CD14-positive monocyte (primary cell): ENCODE measurements around the gene DKKL1. TPM values are rescaled to one million over a fixed set of nuclear protein-coding genes. Genes with fewer than 3 reads are reported as not detected.

Experiments used
- DNase-seq, 3 donors: peaks; one replicate each; pipeline ENCODE4 v3.0.0-alpha.2; 2011 to 2022
- H2AFZ ChIP-seq: 2 replicates; pipeline ENCODE4 v1.6.0; 2012; ENCODE audit warnings: mild to moderate bottlenecking, low read depth, low read length, inconsistent platforms; ENCODE audit not compliant: insufficient read depth, poor library complexity, severe bottlenecking
- H3K27ac ChIP-seq, 2 donors: 1 replicate in 1 of 2; 2 replicates in 1 of 2; pipeline ENCODE4 v1.5.1; 2012 to 2013; ENCODE audit warnings: low read length in 2 of 2, control low read depth in 1 of 2, inconsistent platforms in 1 of 2, low read depth in 1 of 2, mild to moderate bottlenecking in 1 of 2
- H3K27me3 ChIP-seq, 2 donors: one replicate each; pipeline versions ENCODE4 v1.6.0 to v1.6.1; 2011 to 2013; ENCODE audit warnings: low read length in 2 of 2; ENCODE audit not compliant: control insufficient read depth in 2 of 2, insufficient read depth in 2 of 2
- H3K36me3 ChIP-seq, 2 donors: replicated peaks in 1 of 2; 1 replicate in 1 of 2; 2 replicates in 1 of 2; pipeline versions ENCODE4 v1.5.1 to v1.6.1; 2012 to 2013; ENCODE audit warnings: low read length in 2 of 2, control low read depth in 1 of 2, inconsistent platforms in 1 of 2, mild to moderate bottlenecking in 1 of 2; ENCODE audit not compliant: insufficient read depth in 2 of 2, control insufficient read depth in 1 of 2
- H3K4me1 ChIP-seq, 2 donors: 1 replicate in 1 of 2; 2 replicates in 1 of 2; pipeline versions ENCODE4 v1.5.1 to v1.6.1; 2012 to 2013; ENCODE audit warnings: low read length in 2 of 2, control low read depth in 1 of 2, inconsistent platforms in 1 of 2, mild to moderate bottlenecking in 1 of 2, moderate library complexity in 1 of 2; ENCODE audit not compliant: insufficient read depth in 2 of 2, control insufficient read depth in 1 of 2
- H3K4me2 ChIP-seq: replicated peaks from 2 replicates; pipeline ENCODE3; 2012; ENCODE audit warnings: low read length, moderate library complexity, mild to moderate bottlenecking; ENCODE audit not compliant: poor library complexity, severe bottlenecking; ENCODE audit errors: extremely low read depth
- H3K4me3 ChIP-seq, 3 experiments: fragments of 200-600 bp in 1 of 3; sonication (generic) in 1 of 3; replicated peaks in 1 of 3; 1 replicate in 2 of 3; 2 replicates in 1 of 3; pipeline ENCODE4 v1.5.1; 2011 to 2013; ENCODE audit warnings: low read length in 3 of 3, mild to moderate bottlenecking in 3 of 3, control low read depth in 2 of 3, low read depth in 2 of 3, inconsistent platforms in 1 of 3, moderate library complexity in 1 of 3
- H3K79me2 ChIP-seq: 2 replicates; pipeline ENCODE4 v1.6.0; 2012; ENCODE audit warnings: mild to moderate bottlenecking, control low read depth, inconsistent platforms, low read length, moderate library complexity; ENCODE audit not compliant: insufficient read depth
- H3K9ac ChIP-seq: 2 replicates; pipeline ENCODE4 v1.6.0; 2017; ENCODE audit warnings: low read length, mild to moderate bottlenecking; ENCODE audit not compliant: insufficient read depth, poor library complexity, severe bottlenecking
- H3K9me3 ChIP-seq, 2 donors: replicated peaks in 1 of 2; 1 replicate in 1 of 2; 2 replicates in 1 of 2; pipeline versions ENCODE4 v1.5.1 to v1.6.1; 2012 to 2013; ENCODE audit warnings: low read length in 2 of 2, control low read depth in 1 of 2; ENCODE audit not compliant: control insufficient read depth in 1 of 2, insufficient read depth in 1 of 2
- H4K20me1 ChIP-seq: 2 replicates; pipeline ENCODE4 v1.6.0; 2012; ENCODE audit warnings: mild to moderate bottlenecking, low read length, control low read depth, moderate library complexity; ENCODE audit not compliant: insufficient read depth
- H3K27ac Mint-ChIP-seq, 7 donors: one replicate each; pipeline ENCODE4 v1.8.0; 2020; ENCODE audit warnings: mild to moderate bottlenecking in 7 of 7, mixed read lengths in 7 of 7, moderate library complexity in 6 of 7, inconsistent platforms in 2 of 7
- H3K27me3 Mint-ChIP-seq, 3 donors: one replicate each; pipeline ENCODE4 v1.8.0; 2021 to 2022; ENCODE audit warnings: low read depth in 3 of 3, mild to moderate bottlenecking in 3 of 3, mixed read lengths in 3 of 3, moderate library complexity in 3 of 3, inconsistent platforms in 1 of 3
- H3K36me3 Mint-ChIP-seq, 2 donors: one replicate each; pipeline ENCODE4 v1.8.0; 2020; ENCODE audit warnings: mixed read lengths in 2 of 2, inconsistent platforms in 1 of 2, mild to moderate bottlenecking in 1 of 2
- H3K4me1 Mint-ChIP-seq: one replicate; pipeline ENCODE4 v1.8.0; 2020; ENCODE audit warnings: mild to moderate bottlenecking, mixed read lengths
- H3K4me3 Mint-ChIP-seq, 2 donors: one replicate each; pipeline ENCODE4 v1.8.0; 2020; ENCODE audit warnings: mild to moderate bottlenecking in 2 of 2, mixed read lengths in 2 of 2, moderate library complexity in 1 of 2
- H3K9me3 Mint-ChIP-seq, 7 donors: one replicate each; pipeline ENCODE4 v1.8.0; 2020 to 2022; ENCODE audit warnings: mixed read lengths in 7 of 7, mild to moderate bottlenecking in 6 of 7, moderate library complexity in 6 of 7, inconsistent platforms in 2 of 7
- CTCF ChIP-seq: fragments of 200-600 bp; IDR thresholded peaks from one replicate; pipeline ENCODE4 v1.8.0; 2022; ENCODE audit warnings: antibody characterized with exemption, mild to moderate bottlenecking
- WGBS: methylation state at CpG from one replicate; pipeline ENCODE4 v1.1.5; 2013; ENCODE audit warnings: missing lambda C conversion rate; ENCODE audit not compliant: insufficient coverage; 5-methylcytosine and 5-hydroxymethylcytosine counted together
- intact Hi-C, 2 donors: fragments of 100-400 bp; cut with micrococcal nuclease; formaldehyde crosslinking; loops; one replicate each; pipeline versions ENCODE4 v1.15.0 to v1.15.1; 2023
- polyA plus RNA-seq, 3 donors: library from polyadenylated mRNA; depleted of rRNA in 1 of 3; unstranded in 2 of 3; stranded (reverse) in 1 of 3; fragments of 300-500 nt in 2 of 3; fragments of >200 nt in 1 of 3; fragmentation: Illumina TruSeq in 2 of 3; gene quantifications; 1 replicate in 2 of 3; 2 replicates in 1 of 3; pipeline ENCODE4 v1.2.3, GENCODE V29; 2012 to 2021

Gene DKKL1
- polyA plus RNA-seq, 3 donors, result not detected

GRCh38 chr19:49422407-49423070 lies 58.9 kb downstream of the DKKL1 start:
- peak overlapping the region; percentile 63 for H3K4me2 ChIP-seq
- peak; percentile 48 for TF ChIP-seq CTCF
- peaks cover 71 to 83% of the 10 kb centered on the region in 2 donors for H3K27me3 ChIP-seq
- H3K4me1 ChIP-seq, result peaks cover 13 to 21% of the 10 kb centered on the region in 2 donors
- Mint-ChIP-seq H3K27ac (no peak overlapping the region), H3K4me1 (peaks cover 38% of the 10 kb centered on the region), H3K27me3 (peaks cover 84 to 93% (median 90%) of the 10 kb centered on the region in 3 donors), H3K9me3 (peaks cover 0 to 30% (median 16%) of the 10 kb centered on the region in 7 donors), H3K4me3 (peak overlapping the region; percentile 73 to 92), H3K36me3 (peaks cover 0 to 29% of the 10 kb centered on the region in 2 donors)
- peak overlapping the region in 2 of 3 experiments; percentile 5 to 63 for H3K4me3 ChIP-seq
- H2AFZ ChIP-seq, result peak overlapping the region; percentile 63
- WGBS, result 3% methylated on average over 58 of the region's 58 CpGs
- H3K36me3 ChIP-seq, result no peaks in the 10 kb centered on the region
- DNase-seq, result peak in 2 of 3 donors; percentile 22 to 33
- H3K27ac ChIP-seq, result no peak overlapping the region
- H4K20me1 ChIP-seq, result no peaks in the 10 kb centered on the region
- H3K9me3 ChIP-seq, result peaks cover 0 to 41% of the 10 kb centered on the region in 2 donors
- intact Hi-C loops, result loop anchor here in 1 of 2 donors (10.0 kb wide), 1 partner anchor 48 kb away; no protein-coding TSS in a partner anchor
- H3K79me2 ChIP-seq, result no peaks in the 10 kb centered on the region
- H3K9ac ChIP-seq, result no peak overlapping the region

- peaks cover 0 to 29% of the 10 kb centered on the region in 2 donors for H3K36me3 Mint-ChIP-seq
- DNase-seq, result no peak
- peaks cover 0 to 43% of the 10 kb centered on the region in 2 donors for H3K9me3 ChIP-seq
- peaks cover 13 to 26% of the 10 kb centered on the region in 2 donors for H3K4me1 ChIP-seq
- WGBS, result 10% methylated on average over 27 of the region's 42 CpGs
- H3K4me1 Mint-ChIP-seq, result peaks cover 38% of the 10 kb centered on the region
- H3K27me3 ChIP-seq, result peaks cover 75 to 91% of the 10 kb centered on the region in 2 donors
- peaks cover 0 to 37% (median 19%) of the 10 kb centered on the region in 7 donors for H3K9me3 Mint-ChIP-seq
- no peaks in the 10 kb centered on the region for H4K20me1 ChIP-seq
- peak within 1 kb of the TSS; percentile 73 to 92 for H3K4me3 Mint-ChIP-seq
- H3K79me2 ChIP-seq, result no peaks in the 10 kb centered on the region
- H3K4me2 ChIP-seq, result peak within 1 kb of the TSS; percentile 63
- peaks cover 91 to 99% (median 93%) of the 10 kb centered on the region in 3 donors for H3K27me3 Mint-ChIP-seq
- H3K9ac ChIP-seq, result no peak within 1 kb of the TSS
- no peak within 1 kb of the TSS for H3K27ac ChIP-seq
- intact Hi-C loops, result loop anchor here in 1 of 2 donors (10.0 kb wide), 1 partner anchor 49 kb away; no protein-coding TSS in a partner anchor
- no peak within 1 kb of the TSS for H3K27ac Mint-ChIP-seq
- TF ChIP-seq CTCF, result no peak
- peak within 1 kb of the TSS; percentile 63 for H2AFZ ChIP-seq
- peak within 1 kb of the TSS in 2 of 3 experiments; percentile 5 to 63 for H3K4me3 ChIP-seq
- H3K36me3 ChIP-seq, result no peaks in the 10 kb centered on the region
Measured at GRCh38 chr19:49423071-49423984, 59.7 kb downstream of the DKKL1 start, which contains the start of gene PTH2. Gene PTH2 (minus strand): TSS chr19:49423441. CDS start chr19:49423339, 102 bp downstream.
